GM18951 (cell line): ENCODE measurements around the gene PRM2.

ENCODE experiments used
- POLR2A ChIP-seq: IDR thresholded peaks from 4 replicates; pipeline ENCODE4 v1.6.1; 2011; ENCODE audit warnings: mild to moderate bottlenecking; ENCODE audit not compliant: insufficient read length, insufficient read depth; ENCODE audit errors: extremely low read depth
- in situ Hi-C: fragments of 300-500 bp; cut with MboI; formaldehyde crosslinking; loops from one replicate; pipeline ENCODE4 v1.12.0; 2022; ENCODE audit warnings: low sequenced_read_pairs, mixed read lengths, inconsistent platforms; ENCODE audit not compliant: unreplicated experiment

PRM2 gene

DNA sequence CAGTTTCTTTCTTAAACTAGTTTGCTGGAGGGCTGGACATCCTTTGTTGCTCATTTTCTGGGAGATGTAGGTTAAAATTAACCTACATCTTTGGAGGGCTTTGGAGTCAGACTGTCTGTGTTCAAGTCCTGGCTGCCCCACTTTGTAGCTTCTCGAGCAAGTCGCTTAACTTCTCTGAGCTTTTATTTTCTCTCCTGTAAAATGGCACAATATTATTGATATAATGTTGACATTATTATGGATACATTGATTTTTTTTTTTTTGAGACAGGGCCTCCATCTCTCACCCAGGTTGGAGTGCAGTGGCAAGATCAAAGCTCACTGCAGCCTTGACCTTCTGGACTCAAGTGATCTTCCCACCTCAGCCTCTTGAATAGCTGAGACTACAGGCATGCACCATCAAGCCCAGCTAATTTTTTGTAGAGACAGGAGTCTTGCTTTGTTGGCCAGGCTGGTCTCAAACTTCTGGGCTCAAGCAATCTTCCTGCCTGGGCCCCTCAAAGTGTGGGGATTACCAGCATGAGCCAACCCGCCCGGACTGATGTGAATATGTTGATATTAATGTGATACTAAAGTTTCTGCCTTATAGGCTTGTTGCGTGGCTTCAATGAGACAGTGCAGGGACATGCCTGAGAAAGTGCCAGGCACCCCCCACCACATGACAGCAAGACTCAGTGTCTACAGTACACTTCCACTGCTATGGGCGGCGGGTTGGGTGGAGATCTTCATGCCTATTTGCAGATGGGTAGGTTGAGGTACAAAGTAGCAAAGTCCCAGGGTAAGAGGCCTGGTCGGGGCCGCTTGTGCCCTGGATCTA lies 37.4 kb upstream of the PRM2 start:
- in situ Hi-C loops, result no loop called here
- no peak for TF ChIP-seq POLR2A

DNA sequence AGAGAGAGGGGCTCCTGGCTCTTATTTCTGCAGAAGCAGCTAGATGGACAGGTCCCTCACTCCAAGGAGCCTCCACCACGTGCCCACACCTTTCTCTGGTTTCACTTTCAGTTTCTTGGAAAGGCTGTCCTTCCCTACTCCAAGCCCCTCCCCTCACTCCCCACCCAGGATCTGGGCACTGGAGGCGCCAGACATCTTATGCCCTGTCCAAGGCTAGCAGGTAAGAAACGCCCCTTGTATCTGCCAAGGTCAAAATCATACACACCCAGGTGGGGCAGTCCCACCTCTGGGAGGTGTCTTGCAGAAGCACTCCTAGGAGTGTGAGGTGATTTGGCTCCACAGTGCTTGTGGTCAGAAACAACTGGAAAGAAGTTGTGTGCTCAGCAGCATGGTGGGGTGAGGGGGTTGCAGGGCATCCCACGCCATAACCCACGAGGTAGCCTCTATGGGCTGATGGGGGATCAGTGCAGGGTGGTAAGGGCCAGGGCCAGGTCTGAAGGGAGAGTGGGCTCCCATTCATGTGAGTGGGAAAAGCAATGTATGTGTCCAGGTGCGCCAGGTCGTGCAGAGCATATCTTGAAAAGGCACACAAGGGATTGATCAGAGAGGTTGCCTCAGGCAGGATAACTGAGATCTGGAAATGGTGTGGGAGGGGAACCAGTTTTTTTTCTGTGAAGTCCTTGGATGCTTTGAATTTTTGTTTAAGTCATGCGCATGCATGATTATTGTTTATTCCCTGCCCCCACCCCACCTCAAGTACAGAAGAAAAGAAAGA lies 36.6 kb upstream of the PRM2 start:
- in situ Hi-C loops, result no loop called here
- no peak for TF ChIP-seq POLR2A

DNA sequence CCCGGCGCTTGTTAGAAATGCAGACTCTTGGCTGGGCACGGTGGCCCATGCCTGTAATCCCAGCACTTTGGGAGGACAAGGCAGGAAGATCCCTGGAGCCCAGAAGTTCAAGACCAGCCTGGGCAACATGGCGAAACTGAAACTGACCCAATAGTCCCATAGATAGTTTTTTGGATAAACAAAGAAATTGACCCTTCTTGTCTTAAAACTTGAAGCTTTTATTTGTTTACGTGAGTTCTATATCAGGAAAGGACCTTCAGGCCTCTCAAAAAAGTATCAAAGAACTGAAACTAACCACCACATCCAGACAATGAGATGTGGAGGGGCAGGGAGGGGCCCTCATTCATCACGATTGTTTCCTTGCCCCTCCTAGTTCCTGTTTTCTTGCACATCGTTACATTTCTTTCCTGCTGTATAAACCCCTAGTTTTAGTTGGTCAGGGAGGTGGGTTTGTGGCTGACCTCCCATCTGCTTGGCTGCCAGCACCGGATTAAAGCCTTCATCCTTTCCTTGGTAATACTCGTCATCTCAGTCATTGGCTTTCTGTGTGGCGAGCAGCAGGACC lies 34.8 kb upstream of the PRM2 start:
- TF ChIP-seq POLR2A, result no peak
- in situ Hi-C loops, result no loop called here

DNA sequence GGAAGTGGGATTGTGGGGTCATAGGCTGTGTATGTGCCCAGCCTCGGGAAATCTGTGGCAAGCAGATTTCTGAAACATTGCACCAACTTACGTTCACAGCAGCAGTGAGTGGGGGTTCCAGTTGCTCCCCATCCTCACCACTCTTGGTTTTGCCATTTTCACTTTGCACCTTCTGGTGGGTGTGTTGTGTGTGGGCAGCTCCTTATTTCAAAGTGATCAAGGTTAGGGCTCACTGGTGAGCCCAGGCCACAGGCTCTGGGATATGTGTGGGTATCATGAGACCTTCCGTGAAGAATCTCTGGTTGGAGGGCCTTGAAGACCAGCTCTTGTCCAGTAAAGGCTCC lies 34.3 kb upstream of the PRM2 start:
- TF ChIP-seq POLR2A, result no peak
- in situ Hi-C loops, result no loop called here

DNA sequence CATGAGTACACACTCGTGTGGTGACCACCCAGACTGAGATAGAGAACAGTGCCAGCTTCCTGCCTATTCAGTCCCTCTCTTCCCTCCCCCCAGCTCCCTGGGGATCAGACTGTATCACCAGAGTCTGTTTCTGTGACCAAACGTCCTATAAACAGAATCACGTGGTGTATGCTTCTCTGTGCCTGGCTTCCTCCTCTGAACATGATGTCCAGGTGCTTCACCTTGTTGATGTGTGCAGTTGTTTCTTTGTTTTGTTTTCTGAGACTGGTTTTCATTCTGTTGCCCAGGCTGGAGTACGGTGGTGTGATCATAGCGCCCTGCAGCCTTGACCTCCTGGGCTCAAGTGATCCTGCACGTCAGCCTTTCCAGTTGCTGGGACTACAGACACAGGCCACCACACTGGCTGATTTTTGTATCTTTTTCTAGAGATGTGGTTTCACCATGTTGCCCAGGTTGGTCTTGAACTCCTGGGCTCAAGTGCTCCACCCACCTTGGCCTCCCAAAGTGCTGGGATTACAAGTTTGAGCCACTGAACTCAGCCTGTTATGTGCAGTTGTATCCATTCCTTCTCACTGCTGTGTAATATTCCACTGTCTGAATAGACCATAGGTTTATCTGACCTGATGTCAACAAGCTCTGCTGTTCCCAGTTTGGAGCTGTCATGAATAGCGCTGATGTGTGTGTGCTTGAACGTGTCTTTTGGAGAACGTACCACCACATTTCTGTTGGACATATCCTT lies 33.8 kb upstream of the PRM2 start:
- in situ Hi-C loops, result no loop called here

DNA sequence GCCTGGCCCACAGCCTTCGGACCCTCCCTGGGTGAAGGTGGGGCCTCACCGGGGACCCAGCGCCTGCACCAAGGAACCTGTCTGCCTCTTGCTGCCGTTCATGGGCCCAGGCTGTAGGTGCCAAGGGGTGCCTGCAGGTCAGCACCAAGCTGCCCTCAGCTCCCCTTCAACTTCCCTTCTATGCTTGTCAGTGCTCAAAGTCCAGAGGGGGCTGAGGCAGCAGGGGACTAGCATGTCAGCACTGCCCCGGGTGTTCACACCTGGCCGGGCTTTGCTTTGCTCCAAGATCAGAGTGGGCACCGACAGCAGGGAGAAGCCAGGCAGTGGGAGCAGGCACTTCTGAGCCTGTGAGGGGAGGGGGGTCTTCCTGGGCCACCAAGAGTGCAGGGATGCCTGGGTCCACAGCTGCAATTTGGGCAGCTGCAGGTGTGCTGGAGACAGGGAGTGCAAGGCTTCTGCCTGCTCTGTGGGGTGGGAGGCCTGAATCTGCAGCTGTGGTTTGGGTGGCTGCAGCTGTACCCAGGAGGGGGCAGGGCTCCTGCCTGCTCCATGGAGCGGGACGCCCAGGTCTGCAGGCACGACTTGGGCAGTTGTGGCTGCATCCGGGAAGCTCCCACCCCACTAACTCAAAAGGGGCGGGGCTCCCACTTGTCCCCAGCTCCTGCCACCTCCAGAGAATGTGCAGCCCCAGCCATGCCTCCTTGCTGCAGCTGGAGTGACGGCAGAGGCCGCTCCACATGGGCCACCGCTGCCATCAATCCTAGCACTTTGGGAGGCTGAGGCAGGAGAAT lies 32.4 kb upstream of the PRM2 start:
- no peak for TF ChIP-seq POLR2A
- in situ Hi-C loops, result no loop called here

More for the DNA sequence above, 33.8 kb upstream of the PRM2 start:
- no peak for TF ChIP-seq POLR2A

DNA sequence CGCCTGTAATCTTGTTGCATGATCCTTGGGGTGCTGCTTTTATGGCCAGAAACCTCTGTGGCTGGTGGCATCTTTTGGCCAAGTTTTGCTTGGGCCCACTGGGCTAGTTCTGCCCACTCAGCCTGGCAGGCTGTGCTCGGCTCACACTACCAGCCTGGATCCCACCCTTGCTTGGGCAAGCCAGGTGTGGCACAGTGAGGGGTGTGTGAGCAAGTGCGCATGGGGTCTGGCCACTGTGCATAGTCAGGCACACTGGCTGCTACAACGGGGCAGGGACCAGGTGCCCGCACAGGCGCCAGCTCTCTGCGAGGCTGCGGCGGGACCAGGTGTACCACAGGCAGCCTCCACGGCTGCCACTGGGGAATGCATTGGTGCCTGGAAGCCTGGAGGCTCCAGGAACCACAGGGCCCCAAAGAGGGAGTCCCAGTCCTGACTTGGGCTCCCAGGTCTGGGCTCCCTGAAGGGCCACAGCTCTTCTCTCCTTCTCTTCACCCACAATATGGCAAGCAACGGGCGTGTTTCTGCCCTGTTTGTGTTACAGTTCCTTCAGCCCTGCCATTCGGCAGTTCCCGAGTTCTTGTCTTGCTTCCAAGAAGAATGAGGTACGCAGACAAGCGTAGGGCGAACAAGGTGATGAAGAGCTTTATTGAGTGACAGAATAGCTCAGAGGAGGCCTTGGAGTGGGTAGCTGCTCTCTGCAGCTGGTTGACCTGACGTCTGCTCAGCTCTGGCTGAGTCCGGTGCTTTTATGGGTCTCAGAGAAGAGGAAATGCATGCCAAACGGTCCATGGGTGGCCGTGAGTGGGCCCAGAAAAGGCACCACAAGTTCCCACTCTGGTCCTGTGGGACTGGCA lies 31.6 kb upstream of the PRM2 start:
- TF ChIP-seq POLR2A, result no peak
- in situ Hi-C loops, result no loop called here

DNA sequence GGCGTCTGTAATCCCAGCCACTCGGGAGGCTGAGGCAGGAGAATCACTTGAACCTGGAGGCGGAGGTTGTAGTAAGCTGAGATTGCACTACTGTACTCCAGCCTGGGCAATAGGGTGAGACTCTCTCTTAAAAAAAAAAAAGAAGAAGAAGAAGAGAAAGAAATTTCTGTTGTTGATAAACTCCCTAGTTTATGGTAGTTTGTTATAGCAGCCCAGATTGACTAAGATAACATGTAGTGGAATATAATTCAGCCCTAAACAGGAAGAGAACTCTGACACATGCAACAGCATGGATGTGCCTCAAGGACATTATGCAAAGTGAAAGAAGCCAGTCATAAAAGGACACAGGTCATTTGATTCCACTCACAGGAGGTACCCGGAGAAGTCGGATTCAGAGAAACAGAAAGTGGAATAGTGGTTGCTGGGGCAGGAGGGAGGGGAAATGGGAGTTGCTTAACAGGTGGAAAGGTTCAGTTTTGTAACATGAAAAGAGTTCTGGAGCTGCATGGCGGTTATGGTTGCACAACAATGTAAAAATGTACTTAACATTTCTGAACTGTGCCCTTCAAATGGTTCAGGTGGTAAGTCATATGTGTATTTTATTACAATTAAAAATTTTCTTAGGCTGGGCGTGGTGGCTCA lies 30.8 kb upstream of the PRM2 start:
- TF ChIP-seq POLR2A, result no peak
- in situ Hi-C loops, result no loop called here

DNA sequence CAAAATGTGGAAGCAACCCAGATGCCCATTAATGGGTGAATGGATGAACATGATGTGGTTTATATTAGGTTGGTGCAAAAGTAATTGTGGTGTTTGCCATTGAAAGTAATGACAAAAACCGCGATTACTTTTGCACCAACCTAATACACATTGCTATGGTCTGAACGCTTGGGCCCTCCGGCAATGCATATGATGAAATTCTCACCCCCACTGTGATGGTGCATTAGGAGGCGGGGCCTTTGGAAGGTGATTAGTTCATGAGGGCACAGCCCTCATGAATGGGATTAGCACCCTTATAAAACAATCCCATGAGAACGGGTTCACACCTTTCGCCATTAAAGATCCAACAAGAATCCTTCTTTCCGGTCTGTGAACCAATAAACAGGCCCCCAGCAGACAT lies 30.1 kb upstream of the PRM2 start:
- no peak for TF ChIP-seq POLR2A
- in situ Hi-C loops, result no loop called here

DNA sequence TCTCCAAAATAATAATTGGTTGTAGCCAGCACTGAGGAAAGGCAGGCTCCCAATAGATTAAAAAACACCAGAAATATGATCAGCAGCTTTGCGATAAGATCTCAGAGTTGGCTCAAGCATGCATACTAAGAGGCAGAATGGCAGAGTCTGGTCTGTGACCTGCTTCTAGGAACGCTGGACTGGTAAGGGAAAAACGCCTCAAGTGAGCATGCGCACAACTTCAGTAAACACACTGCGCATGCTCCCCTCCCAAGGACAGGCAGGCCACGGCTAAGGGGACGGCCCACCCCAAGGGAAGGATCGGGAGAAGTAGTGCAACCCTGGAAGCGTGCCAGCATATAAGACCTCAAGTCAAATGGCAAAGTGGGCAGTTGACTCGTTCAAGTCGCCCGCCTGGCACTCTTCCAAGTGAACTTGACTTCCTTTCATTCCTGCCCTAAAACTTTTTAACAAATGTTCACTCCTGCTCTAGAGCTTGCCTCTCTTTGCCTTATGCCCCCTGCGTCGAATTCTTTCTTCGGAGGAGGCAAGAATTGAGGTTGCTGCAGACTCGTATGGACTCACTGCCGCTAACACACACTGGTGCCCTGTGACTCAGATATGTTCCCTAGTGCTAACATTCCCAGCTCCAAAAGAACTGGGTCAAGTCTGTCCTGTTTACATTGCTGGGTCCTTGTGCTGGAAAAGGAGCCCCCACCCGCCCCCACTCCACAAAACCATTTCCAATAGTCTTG lies 27.3 kb upstream of the PRM2 start:
- in situ Hi-C loops, result no loop called here
- TF ChIP-seq POLR2A, result no peak

DNA sequence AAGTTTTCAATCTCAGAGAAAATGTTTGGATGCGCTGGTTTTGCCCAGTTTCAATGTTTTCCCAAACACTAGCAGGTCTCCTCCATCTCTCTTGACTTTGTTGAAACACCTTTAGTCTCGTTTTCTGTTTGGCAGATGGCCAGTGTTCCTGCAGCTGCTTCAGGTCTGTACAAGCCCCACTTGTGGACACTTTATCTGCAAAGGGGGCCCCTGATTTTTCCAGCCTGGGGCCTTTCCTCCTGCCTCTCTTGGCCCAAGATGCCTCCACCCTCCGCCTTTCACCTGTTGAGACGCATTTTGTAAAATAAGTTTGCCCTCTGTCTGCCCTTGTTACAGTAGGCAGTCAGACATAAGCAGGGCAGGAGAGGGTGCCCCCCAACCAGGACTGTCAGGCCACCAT lies 26.7 kb upstream of the PRM2 start:
- in situ Hi-C loops, result no loop called here
- TF ChIP-seq POLR2A, result no peak
